ENCODE results near the gene UNC13B. TPM values are rescaled to one million over a fixed set of nuclear protein-coding genes. Genes with fewer than 3 reads are reported as not detected.
"Not testable (repeated sequence)": the region's sequence is repeated elsewhere in the genome, so short reads cannot be mapped to it uniquely, and the experiment has no call there.

Gene UNC13B
- total and polyA plus RNA-seq, 2 donors (not counting 3 experiments of a cell fraction or from before 2014, with no cell fraction given): 30.1 to 46.2 TPM

GRCh38 chr9:35156781-35157180 is 5.0 kb upstream of the UNC13B start:
- Histone ChIP-seq H3K9me3 (replicated peaks; ENCODE audit: control insufficient read depth, insufficient read depth, low read length) (no peaks in the 10 kb centered on the region), H3K4me3 (replicated peaks in 1 of 3; ENCODE audit: insufficient read depth in 1 of 3, low read depth in 1 of 3, low read length in 3 of 3) (no peak overlapping the region), H3K36me3 (ENCODE audit: control insufficient read depth in 2 of 2, extremely low read depth in 1 of 2, insufficient read depth in 2 of 2, low read length in 2 of 2) (no peaks in the 10 kb centered on the region), H3K9me1 (replicated peaks; ENCODE audit: control insufficient read depth, extremely low read depth, insufficient read depth, low read length) (no peaks in the 10 kb centered on the region), H3K4me2 (ENCODE audit: insufficient read depth, low read length) (no peak overlapping the region), H3K4me1 (ENCODE audit: control insufficient read depth, extremely low read depth, insufficient read depth, low read length) (peaks cover 4% of the 10 kb centered on the region), H4K20me1 (replicated peaks; ENCODE audit: control insufficient read depth, extremely low read depth, insufficient read depth, low read length) (no peaks in the 10 kb centered on the region), H3K79me2 (ENCODE audit: control insufficient read depth, insufficient read depth, low read length) (no peaks in the 10 kb centered on the region), H2AFZ (ENCODE audit: low read depth, low read length) (no peak overlapping the region), H3K27ac (ENCODE audit: insufficient read depth, low read depth, low read length) (no peak overlapping the region), H3K9ac (replicated peaks; ENCODE audit: extremely low read depth, insufficient read depth, low read length) (no peak overlapping the region), H3K27me3 (ENCODE audit: control insufficient read depth in 2 of 2, insufficient read depth in 2 of 2, low read length in 2 of 2) (peaks cover 0 to 2% of the 10 kb centered on the region in 2 experiments)
- intact Hi-C loops (cut with micrococcal nuclease) (no loop called here), dilution Hi-C loops (cut with MboI; ENCODE audit: extremely low pct_ligation_motif_present, low sequenced_read_pairs) (no loop called here)
- POLR2A ChIA-PET: no interaction called here
- FAIRE-seq (no peak), DNase-seq (ENCODE audit: low read depth, low spot score) (no peak)
- CTCF ChIA-PET: no interaction called here
- BruUV-seq (replicated peaks): no TSS peak
- TF ChIP-seq EZH2 (IDR thresholded peaks at IDR 0.05; ENCODE audit: borderline replicate concordance, low read depth, low read length, severe bottlenecking) (no peak), MYC (IDR thresholded peaks at IDR 0.05; ENCODE audit: low read depth, low read length) (no peak), CTCF (IDR thresholded peaks at IDR 0.05; ENCODE audit: extremely low read depth in 1 of 2, insufficient read depth in 1 of 2, low read depth in 1 of 2, low read length in 2 of 2) (no peak), GATA2 (IDR thresholded peaks at IDR 0.05; ENCODE audit: insufficient read depth, insufficient read length, low read depth, low read length) (no peak), JUN (IDR thresholded peaks at IDR 0.05; ENCODE audit: borderline replicate concordance, insufficient read depth, insufficient read length, low read depth) (no peak), FOS (IDR thresholded peaks at IDR 0.05; ENCODE audit: borderline replicate concordance, insufficient read depth, low read length) (no peak), POLR2AphosphoS5 (IDR thresholded peaks at IDR 0.05; ENCODE audit: insufficient read depth, low read depth, low read length) (no peak), POLR2A (IDR thresholded peaks at IDR 0.05; ENCODE audit: low read depth, low read length) (no peak)
- TF ChIP-seq, protein P1, sequence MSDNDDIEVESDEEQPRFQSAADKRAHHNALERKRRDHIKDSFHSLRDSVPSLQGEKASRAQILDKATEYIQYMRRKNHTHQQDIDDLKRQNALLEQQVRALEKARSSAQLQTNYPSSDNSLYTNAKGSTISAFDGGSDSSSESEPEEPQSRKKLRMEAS (IDR thresholded peaks at IDR 0.05; ENCODE audit: insufficient read depth, insufficient read length): no peak

DNA sequence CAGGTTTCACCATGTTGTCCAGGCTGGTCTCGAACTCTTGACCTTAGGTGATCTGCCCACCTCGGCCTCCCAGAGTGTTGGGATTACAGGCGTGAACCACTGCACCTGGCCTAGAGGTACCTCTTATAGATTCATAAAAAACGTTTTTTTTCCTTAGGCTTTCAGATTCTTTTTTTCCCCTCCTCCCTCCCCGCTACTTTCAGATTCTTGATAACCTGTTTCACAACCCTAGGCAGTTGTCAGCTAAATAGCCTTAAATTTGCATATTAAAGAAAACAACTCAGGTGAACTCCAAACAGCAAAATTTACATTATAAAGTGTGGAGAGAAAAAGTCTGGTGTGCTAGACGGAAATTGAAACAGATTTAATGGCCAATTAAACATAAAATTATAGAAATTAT is 4.0 kb upstream of the UNC13B start:
- intact Hi-C loops (cut with micrococcal nuclease); H3K27ac ChIP-seq (ENCODE audit: insufficient read depth, low read depth, low read length); FAIRE-seq; H3K9ac ChIP-seq (replicated peaks; ENCODE audit: extremely low read depth, insufficient read depth, low read length); H3K4me3 ChIP-seq (replicated peaks in 1 of 3; ENCODE audit: insufficient read depth in 1 of 3, low read depth in 1 of 3, low read length in 3 of 3); H3K9me3 ChIP-seq (replicated peaks; ENCODE audit: control insufficient read depth, insufficient read depth, low read length); BruUV-seq (replicated peaks); H3K4me2 ChIP-seq (ENCODE audit: insufficient read depth, low read length); POLR2A ChIA-PET; H3K36me3 ChIP-seq (ENCODE audit: control insufficient read depth in 2 of 2, extremely low read depth in 1 of 2, insufficient read depth in 2 of 2, low read length in 2 of 2); H3K27me3 ChIP-seq (ENCODE audit: control insufficient read depth in 2 of 2, insufficient read depth in 2 of 2, low read length in 2 of 2); dilution Hi-C loops (cut with MboI; ENCODE audit: extremely low pct_ligation_motif_present, low sequenced_read_pairs); H3K79me2 ChIP-seq (ENCODE audit: control insufficient read depth, insufficient read depth, low read length); H3K4me1 ChIP-seq (ENCODE audit: control insufficient read depth, extremely low read depth, insufficient read depth, low read length); H4K20me1 ChIP-seq (replicated peaks; ENCODE audit: control insufficient read depth, extremely low read depth, insufficient read depth, low read length); H3K9me1 ChIP-seq (replicated peaks; ENCODE audit: control insufficient read depth, extremely low read depth, insufficient read depth, low read length); H2AFZ ChIP-seq (ENCODE audit: low read depth, low read length); DNase-seq (ENCODE audit: low read depth, low spot score): not testable (repeated sequence)
- CTCF ChIA-PET: interaction anchor here (1.1 kb wide), 1 partner anchor 30 kb away, joined by 3 read pairs; no protein-coding TSS in a partner anchor

Measured in endothelial cell of umbilical vein (primary cell).